RPMI8226 (cell line): ENCODE data around the gene MCF2L.
"Not testable (repeated sequence)": the region's sequence is repeated elsewhere in the genome, so short reads cannot be mapped to it uniquely, and the experiment has no call there.

ENCODE experiments used
- DNase-seq: peaks from one replicate; pipeline ENCODE4 v3.0.0-alpha.2; 2015

The MCF2L gene

GRCh38 chr13:113053376-113053775 lies 84.4 kb downstream of the MCF2L start:
- no peak for DNase-seq

- no peak for DNase-seq
These were observed 85.0 kb downstream of the MCF2L start for GRCh38 chr13:113053801-113054604.

- no peak for DNase-seq
These were observed 88.1 kb downstream of the MCF2L start for GRCh38 chr13:113057084-113057483.

GRCh38 chr13:113057559-113057958 lies 88.5 kb downstream of the MCF2L start:
- not testable (repeated sequence) for DNase-seq

- no peak for DNase-seq
These were observed 89.3 kb downstream of the MCF2L start for GRCh38 chr13:113058129-113058987.

GRCh38 chr13:113058988-113059850 lies 90.2 kb downstream of the MCF2L start:
- no peak for DNase-seq

GRCh38 chr13:113059891-113060290 lies 90.9 kb downstream of the MCF2L start:
- DNase-seq = no peak

- no peak for DNase-seq
These were observed 91.7 kb downstream of the MCF2L start for GRCh38 chr13:113060557-113061270.

GRCh38 chr13:113061271-113061625 lies 92.2 kb downstream of the MCF2L start:
- no peak for DNase-seq

GRCh38 chr13:113061796-113062425 lies 92.9 kb downstream of the MCF2L start:
- DNase-seq = no peak

- no peak for DNase-seq
These were observed 93.7 kb downstream of the MCF2L start for GRCh38 chr13:113062691-113063090.

- no peak for DNase-seq
These were observed 94.1 kb downstream of the MCF2L start for GRCh38 chr13:113063091-113063491.

- DNase-seq = no peak
These were observed 95.1 kb downstream of the MCF2L start for GRCh38 chr13:113064000-113064533.

GRCh38 chr13:113064534-113065405 lies 95.8 kb downstream of the MCF2L start:
- no peak for DNase-seq

- DNase-seq = no peak
These were observed 96.6 kb downstream of the MCF2L start for GRCh38 chr13:113065406-113066141.

GRCh38 chr13:113066142-113066455 lies 97.1 kb downstream of the MCF2L start:
- DNase-seq = no peak

GRCh38 chr13:113066746-113067145 lies 97.7 kb downstream of the MCF2L start:
- DNase-seq = no peak

GRCh38 chr13:113069861-113070805 lies 101.1 kb downstream of the MCF2L start:
- DNase-seq = no peak

- no peak for DNase-seq
These were observed 101.8 kb downstream of the MCF2L start for GRCh38 chr13:113070855-113071254.
